Motor neuron (in vitro differentiated cells): ENCODE results near the gene LRMDA. TPM values are rescaled to one million over a fixed set of nuclear protein-coding genes. Genes with fewer than 3 reads are reported as not detected.

ENCODE experiments used
- ATAC-seq, 8 experiments: fragments of 200-7000 bp; cut with Tn5 transposase; replicated peaks in 6 of 8; 2 replicates each; pipeline ENCODE4 v1.8.0; 2021; ENCODE audit warnings: mild to moderate bottlenecking in 8 of 8, moderate library complexity in 8 of 8
- H3K27ac ChIP-seq, 2 donors: fragments of 250-450 bp; sonication (Bioruptor Pico); 2 replicates each; pipeline ENCODE4 v1.9.0; 2021; ENCODE audit warnings: antibody characterized with exemption in 2 of 2, mild to moderate bottlenecking in 2 of 2, moderate library complexity in 1 of 2
- H3K4me1 ChIP-seq, 2 donors: fragments of 250-450 bp; sonication (Bioruptor Pico); replicated peaks in 1 of 2; 2 replicates each; pipeline ENCODE4 v1.6.1; 2021; ENCODE audit warnings: antibody characterized with exemption in 2 of 2, mild to moderate bottlenecking in 2 of 2, moderate library complexity in 1 of 2
- H3K4me3 ChIP-seq, 5 donors: fragments of 250-450 bp; sonication (Bioruptor Pico); 2 replicates each; pipeline ENCODE4 v1.9.0; 2021; ENCODE audit warnings: antibody characterized with exemption in 5 of 5, mild to moderate bottlenecking in 5 of 5, moderate library complexity in 4 of 5
- WGBS, 10 experiments: fragments of 450-650 bp; shearing (Covaris generic); methylation state at CpG; one replicate each; pipeline ENCODE4 v1.0.0; 2022; 5-methylcytosine and 5-hydroxymethylcytosine counted together
- in situ Hi-C, 9 experiments: fragments of 400-800 bp; cut with MboI; loops; one replicate each; pipeline ENCODE4 v1.15.0; 2021; ENCODE audit warnings: low sequenced_read_pairs in 9 of 9, low pct_unique_long_range_greater_than_20kb in 2 of 9; ENCODE audit not compliant: unreplicated experiment in 9 of 9
- total RNA-seq, 8 experiments: library from RNA; unstranded; fragments of 300-600 nt; gene quantifications; 2 replicates each; pipeline versions ENCODE4 v1.2.3 to v1.2.4, GENCODE V29; 2022

Gene LRMDA
- total RNA-seq, 8 experiments from 2014 or later, result 0.85 to 5.4 (median 2.2) TPM; not detected in 1

DNA sequence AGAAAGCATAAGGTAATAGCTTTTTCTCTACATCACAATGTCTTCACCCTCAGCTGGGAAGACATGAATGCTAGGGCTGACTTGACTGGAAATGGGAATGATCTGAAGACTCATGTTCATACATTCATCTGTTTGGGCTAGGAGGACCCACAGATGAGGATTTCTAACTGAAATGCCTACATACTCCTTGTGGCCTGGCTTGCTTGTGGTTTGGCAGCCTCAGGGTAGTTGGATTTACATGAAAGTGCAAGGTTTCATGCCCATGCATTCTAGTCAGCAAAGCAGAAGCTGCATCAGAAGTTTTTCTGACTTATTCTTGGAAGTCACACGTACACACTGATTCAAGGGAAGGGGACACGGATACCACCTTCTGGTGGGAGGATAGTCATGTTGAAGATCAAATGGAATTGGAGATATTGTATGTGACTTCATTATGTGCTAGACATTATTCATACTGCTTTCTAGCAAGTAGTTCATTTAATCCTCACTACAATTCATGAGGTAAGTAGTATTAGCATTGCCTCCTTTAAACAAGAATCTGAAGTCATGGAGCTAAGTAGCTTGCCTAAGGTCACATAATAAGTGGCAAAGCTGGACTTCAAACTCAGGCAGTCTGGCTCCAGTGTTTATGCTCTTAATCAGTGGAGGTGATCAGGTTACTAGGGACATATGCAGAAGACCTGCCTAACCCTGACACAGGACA lies 957.0 kb downstream of the LRMDA start:
- no peak overlapping the region for H3K27ac ChIP-seq
- no peaks in the 10 kb centered on the region for H3K4me1 ChIP-seq
- ATAC-seq, result peak in 3 of 8 experiments; percentile 93 to 95 (median 94)
- in situ Hi-C loops, result no loop called here
- 14 to 100% (median 92%) methylated on average over 1 to 2 of the region's 2 CpGs; no CpG with 5 or more reads in 4 of the 10 experiments for WGBS, 10 experiments
- no peak overlapping the region for H3K4me3 ChIP-seq

DNA sequence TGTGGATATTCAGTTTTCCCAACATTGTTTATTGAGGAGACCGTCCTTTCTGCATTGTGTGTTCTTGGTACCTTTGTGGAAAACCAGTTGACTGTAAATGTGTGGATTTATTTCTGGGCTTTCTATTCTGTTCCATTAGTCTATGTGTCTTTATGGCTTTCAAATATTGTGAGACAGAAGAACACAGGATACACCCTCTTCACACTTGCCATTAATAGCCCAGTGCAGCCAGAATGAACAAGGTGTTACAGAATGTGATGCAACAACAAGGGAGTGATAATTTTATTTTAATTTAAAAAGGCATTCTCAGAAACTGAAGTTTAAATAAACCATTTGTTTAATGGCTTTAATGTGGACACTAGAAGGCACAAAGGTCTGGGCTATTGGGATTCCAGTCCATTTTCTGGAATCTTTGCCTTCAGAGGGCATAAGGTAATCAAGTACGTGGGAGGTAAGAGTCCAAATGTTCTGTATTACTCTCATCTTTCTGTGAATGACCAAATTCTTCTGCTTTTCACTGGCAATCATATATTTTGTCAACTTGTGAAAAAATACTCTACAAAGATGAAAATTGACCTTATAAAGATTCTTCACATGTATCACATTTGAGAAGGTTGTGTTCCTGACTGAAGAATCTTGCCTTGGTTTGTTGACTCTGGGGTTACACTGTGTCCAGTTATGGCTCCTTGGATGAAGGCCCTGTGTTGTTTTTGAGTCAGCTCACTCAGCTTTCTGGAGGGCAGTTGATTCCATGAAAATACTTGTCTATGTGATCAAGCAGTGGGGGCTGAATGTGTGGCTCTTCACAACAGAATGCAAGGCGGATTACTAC lies 962.7 kb downstream of the LRMDA start:
- no peak for ATAC-seq
- 60 to 100% (median 93%) methylated on average over 1 to 3 of the region's 3 CpGs; no CpG with 5 or more reads in 1 of the 10 experiments for WGBS, 10 experiments
- peaks cover 16 to 21% of the 10 kb centered on the region in 2 donors for H3K4me1 ChIP-seq

DNA sequence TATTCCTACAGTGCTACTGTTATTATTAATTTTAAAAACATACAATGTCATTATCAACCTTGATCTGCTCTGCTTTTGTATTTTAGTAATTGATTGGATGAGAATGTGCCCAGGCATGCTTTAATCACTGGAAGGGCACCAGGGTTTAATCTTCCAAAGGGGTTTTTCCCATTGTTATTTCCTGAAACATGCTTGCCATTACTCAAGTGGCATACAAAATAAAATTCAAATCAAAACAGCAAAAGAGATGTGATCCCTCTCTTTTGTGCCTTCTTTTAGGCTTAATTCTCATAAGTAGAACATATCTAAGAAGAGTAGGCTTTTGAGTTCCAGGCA lies 963.3 kb downstream of the LRMDA start:
- Histone ChIP-seq H3K27ac (no peak overlapping the region), H3K4me3 (no peak overlapping the region), H3K4me1 (peaks cover 16 to 21% of the 10 kb centered on the region in 2 donors)
- ATAC-seq, result no peak
- in situ Hi-C loops, result no loop called here

More for the DNA sequence above, 962.7 kb downstream of the LRMDA start:
- Histone ChIP-seq H3K27ac (no peak overlapping the region), H3K4me3 (no peak overlapping the region)
- in situ Hi-C loops, result no loop called here

DNA sequence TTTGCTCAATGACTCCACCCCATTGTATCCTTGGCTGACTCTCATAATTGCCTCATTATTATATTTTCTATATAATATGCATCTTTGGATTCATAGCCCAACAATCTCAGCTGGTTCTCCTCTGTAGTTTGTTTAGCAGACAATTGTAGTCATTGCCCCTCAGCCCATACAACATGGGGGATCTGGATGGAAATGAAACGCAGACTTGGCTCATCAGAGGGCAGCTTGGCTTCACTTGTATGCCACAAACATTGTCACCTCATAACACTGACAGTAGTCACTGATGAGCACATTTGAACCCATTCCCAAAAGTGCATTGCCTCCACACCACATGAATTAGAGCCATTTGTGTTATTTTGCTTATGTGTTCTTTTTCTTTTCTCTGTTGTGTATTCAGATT lies 963.8 kb downstream of the LRMDA start:
- peaks cover 16 to 21% of the 10 kb centered on the region in 2 donors for H3K4me1 ChIP-seq
- 0 to 100% (median 83%) methylated on average over 1 of the region's 1 CpG; no CpG with 5 or more reads in 3 of the 10 experiments for WGBS, 10 experiments
- ATAC-seq, result no peak
- H3K4me3 ChIP-seq, result no peak overlapping the region
- H3K27ac ChIP-seq, result no peak overlapping the region
- in situ Hi-C loops, result no loop called here

DNA sequence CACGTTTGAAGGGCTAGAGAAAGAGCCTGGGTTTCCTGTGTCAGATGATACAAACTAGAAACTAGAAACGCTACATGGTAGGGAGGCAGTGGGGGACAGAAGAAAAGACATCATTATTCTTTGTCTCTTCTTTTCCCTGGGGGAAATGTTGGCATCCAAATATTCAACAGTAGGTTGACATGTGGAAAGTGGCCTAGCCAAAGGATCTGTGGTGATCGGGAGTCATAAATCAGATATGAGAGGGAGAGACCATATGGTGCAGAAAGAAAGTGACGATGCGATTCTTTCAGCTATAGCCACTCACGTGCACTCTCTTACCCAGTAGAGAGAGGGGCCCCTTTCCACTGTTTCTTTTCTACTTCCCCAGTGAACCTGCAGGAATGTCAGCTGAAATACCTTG lies 964.7 kb downstream of the LRMDA start:
- Histone ChIP-seq H3K4me1 (peaks cover 16 to 21% of the 10 kb centered on the region in 2 donors), H3K4me3 (no peak overlapping the region), H3K27ac (no peak overlapping the region)
- in situ Hi-C loops, result no loop called here
- ATAC-seq, result peak in 4 of 8 experiments; percentile 33 to 90 (median 64)
- WGBS, 10 experiments, result 51 to 100% (median 68%) methylated on average over 3 to 6 of the region's 6 CpGs; no CpG with 5 or more reads in 1 of the 10 experiments

DNA sequence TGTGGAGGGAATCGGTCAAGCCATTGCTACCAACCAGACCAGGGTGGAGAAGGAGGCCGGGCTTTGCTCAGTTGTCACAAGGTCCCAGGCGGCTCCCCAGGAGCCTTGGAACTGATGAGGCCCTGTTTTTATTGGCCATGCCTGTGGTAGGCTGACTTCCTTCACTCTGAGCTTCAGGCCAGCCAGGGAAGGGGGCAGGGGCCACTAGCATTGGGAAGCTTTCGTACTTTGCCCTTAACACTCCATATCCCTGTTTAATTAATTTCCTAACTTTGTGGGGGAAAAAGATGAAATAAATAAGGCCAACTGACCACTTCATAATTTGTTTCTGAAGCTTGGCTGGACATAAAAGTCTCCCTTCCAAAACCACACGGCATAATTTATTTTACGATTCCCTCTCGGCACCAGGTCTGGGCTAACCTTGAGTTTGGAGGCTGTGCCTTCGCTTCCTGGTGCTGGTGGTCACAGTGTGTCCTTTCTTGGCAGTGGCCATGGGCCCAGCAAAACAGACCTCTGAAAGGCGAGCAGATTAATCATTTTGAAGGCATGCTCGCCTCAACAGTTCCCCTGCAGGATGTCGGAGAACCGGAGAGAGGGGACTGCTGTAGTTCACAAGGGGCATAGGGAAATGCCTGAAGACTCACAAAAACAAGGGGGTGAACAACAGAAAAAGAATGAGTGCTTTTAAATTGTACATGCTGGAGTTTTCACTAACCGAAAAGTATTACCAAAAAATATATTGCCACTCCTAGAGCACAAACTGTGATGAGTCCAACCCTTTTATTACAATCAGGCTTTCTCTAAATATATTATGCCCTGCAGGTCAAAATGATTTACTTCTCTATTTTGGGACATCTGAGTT lies 966.0 kb downstream of the LRMDA start:
- WGBS, 10 experiments, result 50 to 96% (median 63%) methylated on average over 2 to 9 of the region's 13 CpGs
- H3K27ac ChIP-seq, result no peak overlapping the region
- no peak overlapping the region for H3K4me3 ChIP-seq
- H3K4me1 ChIP-seq, result peaks cover 16 to 21% of the 10 kb centered on the region in 2 donors
- ATAC-seq, result no peak
- in situ Hi-C loops, result no loop called here

DNA sequence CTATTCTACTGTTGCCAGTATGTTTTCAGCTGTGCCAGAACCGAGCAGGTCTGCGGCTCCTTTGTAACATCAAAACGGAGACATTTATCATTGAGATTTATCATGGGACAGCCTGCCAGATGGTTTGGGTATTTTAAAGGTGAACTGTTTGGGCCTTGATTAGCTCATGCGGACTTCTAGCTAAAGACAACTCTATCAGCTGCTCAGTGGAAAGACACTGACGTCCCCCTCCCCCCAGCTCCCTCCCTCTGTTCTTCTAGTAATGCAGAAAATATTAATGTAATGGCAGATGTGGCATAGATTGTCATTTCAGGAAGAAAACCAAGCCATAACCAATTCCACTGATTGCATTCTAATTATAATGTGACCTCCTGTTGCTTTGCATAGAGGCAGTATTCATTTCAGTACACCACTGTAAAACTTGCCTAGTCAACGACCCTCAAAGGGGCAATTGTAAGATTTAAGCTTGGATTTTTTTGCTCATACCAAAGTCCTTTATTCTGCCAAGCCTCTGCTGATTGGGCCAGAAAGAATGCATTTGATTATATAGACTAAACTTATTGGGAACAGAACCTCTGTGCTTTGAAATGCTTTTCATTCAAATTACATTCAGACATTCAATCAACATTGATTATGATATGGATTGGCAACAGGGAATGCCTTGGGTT lies 966.8 kb downstream of the LRMDA start:
- 25 to 83% (median 48%) methylated on average over 1 to 6 of the region's 6 CpGs for WGBS, 10 experiments
- Histone ChIP-seq H3K27ac (no peak overlapping the region), H3K4me1 (peaks cover 16 to 21% of the 10 kb centered on the region in 2 donors), H3K4me3 (no peak overlapping the region)
- in situ Hi-C loops, result no loop called here
- ATAC-seq, result peak in 2 of 8 experiments; percentile 59

DNA sequence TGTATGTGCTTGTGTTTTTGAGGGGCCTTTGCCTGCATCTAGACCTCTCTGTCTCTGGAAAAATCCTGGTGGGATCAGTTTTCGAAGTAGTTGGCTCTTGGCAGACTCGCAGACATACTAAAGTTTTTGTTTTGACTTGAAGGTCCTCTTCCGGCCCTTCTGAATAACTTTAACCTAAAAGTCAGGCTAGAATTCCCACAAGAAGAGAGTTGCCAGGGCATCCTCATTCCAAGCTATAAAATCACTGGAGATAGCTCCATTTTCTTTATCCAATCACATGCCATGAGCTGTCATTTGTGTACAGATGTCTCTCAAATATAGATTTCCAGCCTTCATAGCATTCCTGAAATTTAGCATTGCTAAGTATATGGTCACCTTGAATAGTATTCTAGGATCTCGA lies 967.8 kb downstream of the LRMDA start:
- WGBS, 10 experiments, result 70 to 100% (median 87%) methylated on average over 1 to 4 of the region's 4 CpGs; no CpG with 5 or more reads in 1 of the 10 experiments
- in situ Hi-C loops, result no loop called here
- no peak overlapping the region for H3K4me3 ChIP-seq
- peaks cover 16 to 21% of the 10 kb centered on the region in 2 donors for H3K4me1 ChIP-seq
- no peak overlapping the region for H3K27ac ChIP-seq
- ATAC-seq, result no peak

DNA sequence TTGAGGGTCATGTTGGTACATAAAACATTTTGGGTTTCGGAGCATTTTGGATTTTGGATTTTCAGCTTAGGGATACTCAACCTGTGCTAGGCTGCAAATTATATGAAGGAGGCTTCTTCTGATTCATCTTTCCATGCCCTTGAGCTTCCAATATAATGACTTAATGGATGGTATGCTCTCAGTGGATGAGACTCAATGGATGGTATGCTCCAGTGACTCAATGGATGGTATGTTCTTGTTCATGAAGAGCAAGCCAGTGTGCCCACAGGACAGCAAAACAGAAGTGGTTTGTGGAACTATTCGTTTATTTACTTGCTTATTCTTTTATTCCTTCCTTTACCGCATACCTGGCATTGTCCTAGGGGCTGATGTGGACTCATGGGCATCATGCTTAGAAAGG lies 969.6 kb downstream of the LRMDA start:
- 56 to 100% (median 76%) methylated on average over 1 to 3 of the region's 3 CpGs; no CpG with 5 or more reads in 3 of the 10 experiments for WGBS, 10 experiments
- Histone ChIP-seq H3K27ac (no peak overlapping the region), H3K4me1 (peaks cover 14 to 19% of the 10 kb centered on the region in 2 donors), H3K4me3 (no peak overlapping the region)
- ATAC-seq, result no peak
- in situ Hi-C loops, result no loop called here

DNA sequence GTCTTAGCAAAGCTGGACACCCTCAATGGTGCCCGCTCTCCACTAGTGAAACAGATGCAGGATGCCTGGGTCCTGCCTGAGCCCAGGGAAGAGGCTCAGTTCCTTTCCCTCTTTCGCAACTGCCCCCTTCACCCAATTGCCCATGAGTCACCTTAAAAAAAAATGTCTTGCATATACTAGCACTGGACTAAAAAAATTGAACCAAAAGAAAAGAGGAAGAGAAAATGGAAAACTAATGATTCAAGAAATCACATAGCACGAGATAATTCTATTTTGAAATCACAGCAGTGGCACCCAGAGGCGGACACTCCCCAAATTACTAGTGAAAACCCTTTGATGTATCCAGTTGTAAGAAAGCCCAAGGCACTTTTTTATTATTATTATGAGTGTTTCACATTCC lies 972.5 kb downstream of the LRMDA start:
- Histone ChIP-seq H3K27ac (no peak overlapping the region), H3K4me3 (no peak overlapping the region), H3K4me1 (peaks cover 0 to 2% of the 10 kb centered on the region in 2 donors)
- in situ Hi-C loops, result no loop called here
- WGBS, 10 experiments, result 33 to 96% (median 83%) methylated on average over 1 to 4 of the region's 4 CpGs
- ATAC-seq, result no peak

DNA sequence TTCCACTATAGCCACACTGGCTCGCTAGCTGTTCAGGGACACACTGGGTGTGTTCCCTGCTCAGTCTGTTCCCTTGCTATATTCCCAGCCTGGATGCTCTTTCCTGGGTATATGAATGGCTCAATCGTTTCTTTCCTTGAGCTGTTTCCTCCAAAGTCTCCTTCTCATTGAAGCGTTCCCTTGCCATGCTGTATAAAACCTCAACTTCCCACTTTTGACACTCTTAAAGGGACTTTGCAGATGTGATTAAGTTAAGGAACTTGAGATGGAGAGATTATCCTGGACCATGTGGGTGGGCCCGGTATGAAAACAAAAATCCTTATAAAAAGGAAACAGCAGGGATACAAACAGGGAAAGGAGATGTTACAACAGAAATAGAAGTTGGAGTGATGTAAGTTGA lies 973.1 kb downstream of the LRMDA start:
- in situ Hi-C loops, result no loop called here
- WGBS, 10 experiments, result 59 to 100% (median 95%) methylated on average over 1 to 4 of the region's 4 CpGs
- ATAC-seq, result no peak
- Histone ChIP-seq H3K4me3 (no peak overlapping the region), H3K27ac (no peak overlapping the region), H3K4me1 (peaks cover 0 to 6% of the 10 kb centered on the region in 2 donors)

DNA sequence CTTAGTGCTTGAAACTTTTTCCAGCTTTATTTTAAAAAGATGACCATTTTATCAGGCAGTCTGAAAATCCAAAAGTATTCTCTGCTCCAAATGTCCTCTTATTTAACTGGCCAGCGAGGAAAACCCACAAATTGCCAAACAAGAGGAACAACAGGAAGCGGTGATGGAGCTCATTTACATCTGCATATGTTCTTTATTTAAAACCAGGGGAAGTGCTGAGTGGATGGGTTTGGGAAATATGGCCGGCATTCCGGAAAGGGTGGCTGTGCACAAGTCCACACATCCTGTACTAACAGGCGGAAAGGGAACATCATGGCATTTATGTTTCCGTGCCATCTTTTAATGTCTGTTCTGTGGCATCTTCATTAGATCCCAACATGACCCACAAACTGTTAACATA lies 974.5 kb downstream of the LRMDA start:
- in situ Hi-C loops, result no loop called here

More for the DNA sequence above, 974.5 kb downstream of the LRMDA start:
- no peak overlapping the region for H3K27ac ChIP-seq
- WGBS, 10 experiments, result 33 to 100% (median 88%) methylated on average over 1 to 6 of the region's 6 CpGs
- peaks cover 0 to 6% of the 10 kb centered on the region in 2 donors for H3K4me1 ChIP-seq
- no peak for ATAC-seq
- H3K4me3 ChIP-seq, result no peak overlapping the region
